Retina (tissue), 1 donor: ENCODE measurements around the gene FTO.

Source experiments
- DNase-seq: peaks from one replicate; pipeline ENCODE4 v3.0.0-alpha.2; 2016

Gene FTO

DNA sequence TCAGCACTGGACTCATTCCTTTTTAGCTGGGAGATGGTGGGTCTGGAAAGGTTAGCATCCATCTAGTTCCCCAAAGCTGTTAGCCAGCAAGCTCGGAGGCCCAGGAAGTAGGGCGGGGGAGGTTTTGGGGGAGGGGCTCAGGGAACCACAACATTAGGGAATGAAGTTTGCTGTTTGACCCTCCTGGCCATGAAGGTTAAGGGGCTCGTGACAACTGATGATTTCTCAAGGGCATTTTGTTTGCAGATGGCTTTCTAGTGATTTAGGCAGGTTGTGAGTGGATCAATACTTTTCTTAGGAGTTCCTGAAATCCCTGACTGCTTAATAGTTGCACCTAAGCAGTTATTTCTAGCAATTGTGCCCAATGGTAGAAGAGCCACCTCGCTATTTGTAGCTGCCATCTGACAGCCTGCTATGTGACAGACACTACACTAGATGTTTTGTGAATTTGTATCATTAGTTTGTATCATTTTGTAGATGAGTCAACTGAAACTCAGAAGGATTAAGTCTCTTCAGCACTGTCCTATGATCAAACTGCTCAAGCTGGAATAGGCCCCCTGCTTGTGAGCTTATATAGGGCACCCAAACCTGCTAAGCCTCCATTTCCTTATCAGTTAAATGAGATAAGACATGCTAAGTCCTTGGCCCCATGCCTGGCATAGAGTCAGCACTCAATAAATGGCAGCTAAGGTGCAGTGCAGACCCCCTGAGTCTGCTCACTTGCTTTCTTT lies 436.3 kb downstream of the FTO start:
- no peak for DNase-seq

DNA sequence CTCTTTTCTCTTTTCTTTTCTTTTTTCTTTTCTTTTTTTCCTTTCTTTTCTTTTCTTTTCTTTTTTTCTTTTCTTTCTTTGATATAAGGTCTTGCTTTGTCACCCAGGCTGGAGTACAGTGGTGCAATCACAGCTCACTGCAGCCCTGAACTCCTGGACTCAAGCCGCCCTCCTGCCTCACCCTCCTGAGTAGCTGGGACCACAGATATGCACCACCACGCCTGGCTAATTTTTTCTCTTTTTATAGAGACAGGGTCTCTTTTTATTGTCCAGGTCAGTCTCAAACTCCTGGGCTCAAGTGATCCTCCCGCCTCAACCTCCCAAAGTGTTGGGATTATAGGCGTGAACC lies 436.8 kb downstream of the FTO start:
- no peak for DNase-seq

DNA sequence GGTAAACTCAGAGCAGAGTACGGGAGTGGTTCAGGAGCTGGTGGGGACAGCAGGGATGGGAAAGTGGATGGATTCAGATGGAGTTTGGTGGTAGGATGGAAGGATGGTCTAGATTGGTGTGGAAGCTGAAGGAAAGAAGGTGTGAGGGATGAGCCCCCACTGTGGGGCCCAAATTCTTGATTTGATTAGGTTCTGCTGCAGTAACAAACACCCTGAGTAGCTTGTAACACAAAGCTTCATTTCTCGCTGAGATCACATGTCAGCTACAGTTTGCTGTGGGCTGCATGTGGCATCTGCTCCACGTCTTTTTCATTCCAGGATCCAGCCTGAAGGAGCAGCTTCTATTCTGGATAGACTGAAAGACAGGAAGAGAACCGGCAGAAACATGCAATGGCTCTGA lies 438.8 kb downstream of the FTO start:
- no peak for DNase-seq

DNA sequence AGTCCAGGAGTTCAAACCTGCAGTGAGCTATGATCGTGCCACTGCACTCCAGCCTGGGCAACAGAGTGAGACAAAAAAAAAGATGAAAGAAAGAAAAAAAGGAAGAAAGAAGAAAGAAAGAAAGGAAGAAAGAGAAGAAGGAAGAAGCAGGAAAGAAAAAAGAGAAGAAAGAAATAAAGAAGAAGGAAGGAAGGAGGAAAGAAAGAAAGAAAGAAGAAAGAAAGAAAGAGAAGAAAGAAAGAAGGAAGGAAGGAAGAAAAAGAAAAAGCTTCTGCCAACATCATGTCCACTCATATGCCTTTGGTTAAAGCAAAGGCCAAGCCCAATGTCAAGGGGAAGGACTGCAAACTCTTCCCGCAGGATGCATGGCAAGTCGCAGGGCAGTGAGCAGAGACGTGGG lies 439.5 kb downstream of the FTO start:
- DNase-seq, result no peak

GRCh38 chr16:54143934-54144571 lies 440.1 kb downstream of the FTO start:
- DNase-seq, result peak; percentile 41

DNA sequence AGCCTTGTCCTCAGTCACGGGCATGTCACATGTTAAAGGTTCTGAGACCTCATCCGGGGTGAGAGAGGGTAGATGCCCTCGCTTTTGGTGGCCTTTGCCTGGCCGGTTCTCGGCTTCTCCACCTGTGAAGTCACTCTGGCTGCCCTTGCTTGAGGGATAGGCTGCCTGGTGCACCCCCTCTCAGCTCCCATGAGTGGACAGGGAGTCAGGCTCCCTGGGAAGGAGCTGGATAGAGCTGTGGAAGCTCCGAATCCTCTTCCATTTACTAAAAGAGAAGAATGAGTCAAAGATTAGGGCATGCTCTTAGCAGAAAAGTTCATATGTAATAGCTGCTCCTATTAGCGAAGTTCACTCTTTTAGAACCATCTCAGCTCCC lies 440.6 kb downstream of the FTO start:
- no peak for DNase-seq

DNA sequence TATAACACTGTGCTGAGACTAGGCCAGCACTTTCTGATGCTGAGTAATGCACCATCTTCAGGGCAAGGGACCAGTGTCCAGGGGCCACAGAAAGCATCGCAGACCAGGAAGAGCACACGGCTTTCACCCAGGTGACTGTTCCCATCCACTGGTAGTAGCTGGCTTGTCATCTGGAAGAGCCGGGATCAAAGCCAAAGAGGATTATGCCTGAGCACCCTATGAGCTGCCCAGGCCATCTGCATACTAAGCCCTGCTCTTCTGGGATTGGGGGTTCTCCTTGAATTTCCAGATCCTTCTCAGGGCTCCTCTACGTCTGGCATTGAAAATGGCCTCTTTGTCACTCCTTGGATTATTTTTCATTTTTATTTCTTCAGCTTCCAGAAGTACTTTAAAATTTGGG lies 441.9 kb downstream of the FTO start:
- no peak for DNase-seq

GRCh38 chr16:54148974-54149373 lies 445.0 kb downstream of the FTO start:
- no peak for DNase-seq

DNA sequence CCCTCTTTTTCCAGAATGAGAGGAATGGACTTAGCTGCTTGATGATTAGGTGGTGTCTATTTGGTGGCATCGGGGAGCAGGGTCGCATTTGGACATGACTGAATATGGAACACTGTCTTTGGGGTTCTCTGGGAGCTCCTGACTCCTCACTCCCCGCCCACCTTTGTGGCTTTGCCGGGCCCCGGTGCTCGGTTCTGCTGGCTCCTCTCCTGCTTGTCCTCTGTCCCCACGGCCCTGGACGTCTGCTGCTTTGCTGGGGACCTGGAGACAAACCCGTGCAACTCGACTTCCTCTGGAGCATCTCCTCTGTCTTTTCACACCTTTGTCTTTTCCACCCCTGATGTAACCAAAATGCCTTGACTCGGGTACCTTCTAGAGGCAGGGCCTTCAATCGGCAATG lies 446.9 kb downstream of the FTO start:
- DNase-seq, result no peak

DNA sequence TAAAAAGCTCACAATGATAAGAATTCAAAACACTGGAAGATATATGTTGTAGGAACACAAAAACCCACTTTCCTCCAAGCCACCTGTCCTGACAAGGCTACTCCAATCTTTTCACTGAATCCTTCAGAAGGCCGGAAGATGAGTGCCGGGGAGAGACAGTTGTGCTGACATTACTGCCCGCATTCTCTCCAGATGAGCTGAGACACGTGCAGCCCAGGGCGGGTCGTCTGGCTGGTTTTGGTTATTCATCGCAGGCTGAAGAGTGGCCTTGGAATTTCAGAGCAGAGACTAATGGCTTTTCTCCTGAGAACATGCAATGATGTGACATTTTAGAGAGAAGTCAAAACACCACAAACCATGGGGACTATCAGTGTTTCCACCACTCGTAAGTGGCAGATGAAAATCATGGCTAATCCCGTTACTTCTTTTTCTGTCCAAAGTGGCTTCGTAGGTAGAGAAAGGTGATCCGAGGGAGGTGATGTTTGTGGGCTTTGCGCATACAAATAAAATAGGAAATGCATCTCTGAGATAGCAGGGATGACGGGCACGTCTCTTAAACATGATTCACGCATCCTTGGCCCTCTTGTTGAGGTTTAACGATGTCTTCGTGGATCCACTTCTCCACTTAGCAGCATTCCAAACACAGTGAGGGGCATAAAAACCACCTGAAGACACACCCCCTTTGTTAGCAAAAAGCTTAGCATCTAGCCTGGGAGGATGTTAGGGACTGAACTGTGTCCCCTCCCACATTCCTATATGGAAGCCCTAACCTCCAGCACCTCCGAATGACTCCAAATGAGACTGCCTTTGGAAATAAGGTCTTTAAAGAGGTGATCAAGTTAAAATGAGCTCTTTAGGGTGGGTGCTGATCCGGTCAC lies 448.6 kb downstream of the FTO start:
- DNase-seq, result no peak

GRCh38 chr16:54153240-54153934 lies 449.4 kb downstream of the FTO start:
- no peak for DNase-seq

GRCh38 chr16:54156349-54156748 lies 452.4 kb downstream of the FTO start:
- no peak for DNase-seq

- no peak for DNase-seq
Measured at GRCh38 chr16:54158986-54159385, 455.0 kb downstream of the FTO start.

GRCh38 chr16:54159490-54160080 lies 455.6 kb downstream of the FTO start:
- DNase-seq, result no peak

DNA sequence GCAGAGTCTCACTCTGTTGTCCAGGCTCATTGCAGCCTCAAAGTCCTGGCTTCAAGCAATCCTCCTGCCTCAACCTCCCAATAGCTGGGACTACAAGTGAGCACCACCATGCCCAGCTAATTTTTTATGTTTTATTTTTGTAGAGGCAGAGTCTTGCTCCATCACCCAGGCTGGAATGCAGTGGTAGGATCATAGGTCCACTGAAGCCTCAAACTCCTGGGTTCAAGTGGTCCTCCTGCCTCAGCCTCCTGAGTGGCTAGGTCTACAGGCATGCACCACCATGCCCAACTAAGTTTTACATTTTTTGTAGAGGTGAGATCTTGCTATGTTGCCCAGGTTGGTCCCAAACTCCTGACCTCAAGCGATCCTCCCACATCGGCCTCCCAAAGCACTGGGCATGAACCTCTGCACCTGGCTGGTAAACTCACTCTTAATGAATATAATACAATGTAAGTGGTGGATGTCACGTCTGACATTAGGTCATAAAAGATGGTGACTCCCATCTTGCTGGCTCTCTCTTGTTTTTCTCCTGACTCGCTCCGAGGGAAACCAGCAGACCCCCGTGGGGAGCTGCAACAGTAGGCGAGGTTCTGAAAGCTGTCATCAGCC lies 456.4 kb downstream of the FTO start:
- DNase-seq, result no peak

DNA sequence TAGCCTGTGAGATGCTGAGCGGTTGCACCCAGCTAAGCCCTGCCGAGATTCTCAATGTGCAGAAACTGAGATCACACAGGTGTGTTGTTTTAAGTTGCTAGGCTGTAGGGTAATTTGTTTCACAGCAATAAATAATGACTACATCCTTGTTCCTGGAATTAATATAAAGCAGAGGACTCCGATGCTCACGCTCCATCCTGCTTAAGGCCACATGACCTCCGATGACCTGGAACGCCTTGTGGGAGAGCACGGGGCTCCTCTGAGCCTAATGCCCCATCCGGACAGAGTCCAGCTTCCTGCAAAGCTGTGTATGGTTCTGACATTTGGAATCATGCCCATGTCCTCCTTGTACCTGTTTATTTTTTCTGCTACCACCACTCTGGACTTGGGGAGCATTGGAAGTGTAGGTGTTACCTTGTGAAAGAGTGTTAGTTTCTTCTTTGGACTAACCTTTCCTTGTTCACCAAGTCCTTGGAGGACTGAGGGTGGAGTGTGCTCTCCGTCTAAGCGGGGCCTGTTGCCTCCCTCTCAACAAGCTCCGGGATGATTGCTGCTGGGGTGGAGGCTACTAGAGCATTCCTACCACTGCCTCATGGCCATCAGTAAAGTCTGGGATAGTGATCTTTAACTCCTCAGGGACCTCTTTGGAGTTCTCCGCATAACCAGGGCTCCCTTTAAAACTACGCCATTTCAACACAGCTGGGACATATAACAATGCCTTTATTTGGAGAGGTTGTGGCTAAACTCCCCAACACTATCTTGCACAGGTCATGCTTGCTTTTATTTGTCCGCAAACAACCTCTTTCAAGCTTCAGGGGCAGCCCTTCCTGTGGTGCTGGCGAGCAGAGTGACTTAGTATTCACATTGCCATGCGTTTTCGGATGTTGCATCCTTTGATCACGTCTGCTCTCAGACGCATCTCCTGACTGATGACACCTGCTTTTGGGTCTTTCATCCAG lies 457.3 kb downstream of the FTO start:
- DNase-seq, result no peak

- no peak for DNase-seq
Measured at GRCh38 chr16:54163197-54163843, 459.4 kb downstream of the FTO start.

DNA sequence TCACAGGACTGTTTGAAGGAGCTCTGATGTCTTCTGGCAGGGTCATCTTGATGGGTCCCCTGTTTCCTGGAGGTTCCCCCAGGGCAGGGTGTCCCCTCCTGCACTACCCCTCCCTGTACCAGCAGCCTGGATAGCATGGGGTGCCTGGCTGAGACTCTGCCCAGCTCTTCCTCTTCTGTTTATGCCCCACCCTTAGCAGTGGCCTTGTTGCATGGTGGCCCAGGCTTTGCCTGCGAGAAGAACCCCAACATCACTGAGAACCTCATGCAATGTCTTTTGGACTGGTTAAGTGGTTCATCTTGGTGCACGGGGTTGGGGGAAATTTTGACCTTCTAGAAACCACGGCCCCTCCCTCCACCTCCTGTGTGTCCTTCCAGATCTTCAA lies 460.8 kb downstream of the FTO start:
- no peak for DNase-seq

DNA sequence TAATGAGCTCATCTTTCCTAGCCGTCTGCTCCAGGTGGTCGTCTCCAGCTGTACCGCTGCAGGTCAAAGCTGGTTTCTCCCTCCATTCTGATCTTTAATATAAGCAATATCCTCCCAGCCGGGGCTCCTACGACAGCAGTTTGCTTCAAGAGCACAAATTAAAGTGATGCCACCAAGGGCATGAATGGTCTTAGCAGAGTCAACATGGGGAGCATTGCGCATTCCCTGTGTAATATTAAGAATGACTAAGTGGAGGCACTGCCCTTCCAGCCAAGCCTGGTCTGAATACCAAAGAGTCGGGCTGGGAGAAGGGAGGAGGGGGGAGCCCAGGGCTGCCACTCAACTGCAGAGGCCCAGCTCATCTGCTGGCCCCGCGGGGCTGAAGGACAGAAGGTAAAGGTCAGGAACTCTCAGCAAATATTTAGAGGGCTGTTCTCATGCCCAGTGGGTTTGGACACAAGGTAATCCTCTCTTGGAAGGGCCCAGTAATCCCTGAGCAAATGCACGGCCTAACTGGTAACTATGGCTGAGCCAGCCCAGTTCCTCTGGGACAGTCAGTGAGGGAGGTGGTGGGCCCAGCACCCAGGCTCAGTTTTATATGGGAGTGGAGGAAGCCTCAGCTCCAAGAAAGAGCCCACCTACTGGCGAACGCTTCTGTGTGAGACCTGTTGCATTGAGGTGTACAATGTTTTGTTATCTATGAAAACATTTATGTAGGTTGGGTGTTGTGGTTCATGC lies 461.4 kb downstream of the FTO start:
- no peak for DNase-seq
